Naive B cell (primary cell): ENCODE data around the gene TGM1. TPM values are rescaled to one million over a fixed set of nuclear protein-coding genes. Genes with fewer than 3 reads are reported as not detected.

Experiments
- ATAC-seq, 2 donors: fragments of 150-1000 bp; cut with Tn5 transposase; 2 replicates each; pipeline ENCODE4 v1.10.0; 2021; ENCODE audit warnings: low read depth in 2 of 2, mild to moderate bottlenecking in 2 of 2, moderate library complexity in 2 of 2
- DNase-seq: peaks from one replicate; pipeline ENCODE4 v3.0.0; 2022
- H3K27ac Mint-ChIP-seq, 6 donors: one replicate each; pipeline ENCODE4 v1.8.0; 2020 to 2022; ENCODE audit warnings: mild to moderate bottlenecking in 6 of 6, mixed read lengths in 6 of 6, moderate library complexity in 5 of 6, inconsistent platforms in 2 of 6
- H3K27me3 Mint-ChIP-seq, 3 donors: one replicate each; pipeline ENCODE4 v1.8.0; 2021 to 2022; ENCODE audit warnings: mixed read lengths in 3 of 3, mild to moderate bottlenecking in 1 of 3
- H3K36me3 Mint-ChIP-seq, 2 donors: one replicate each; pipeline ENCODE4 v1.8.0; 2020 to 2022; ENCODE audit warnings: mixed read lengths in 2 of 2, inconsistent platforms in 1 of 2, mild to moderate bottlenecking in 1 of 2
- H3K4me1 Mint-ChIP-seq, 3 donors: one replicate each; pipeline ENCODE4 v1.8.0; 2020 to 2022; ENCODE audit warnings: mixed read lengths in 3 of 3, inconsistent platforms in 1 of 3, mild to moderate bottlenecking in 1 of 3, moderate library complexity in 1 of 3
- H3K4me3 Mint-ChIP-seq, 8 donors: one replicate each; pipeline ENCODE4 v1.8.0; 2020 to 2022; ENCODE audit warnings: mild to moderate bottlenecking in 8 of 8, mixed read lengths in 8 of 8, moderate library complexity in 8 of 8, inconsistent platforms in 2 of 8
- H3K9me3 Mint-ChIP-seq, 7 donors: one replicate each; pipeline ENCODE4 v1.8.0; 2020 to 2022; ENCODE audit warnings: mixed read lengths in 7 of 7, mild to moderate bottlenecking in 5 of 7, inconsistent platforms in 2 of 7, moderate library complexity in 1 of 7
- polyA plus RNA-seq, 6 donors: library from polyadenylated mRNA; unstranded; fragments of 300-500 nt; fragmentation: Illumina TruSeq; gene quantifications; one replicate each; pipeline ENCODE4 v1.2.3, GENCODE V29; 2021; ENCODE audit warnings: low read depth in 6 of 6

Gene TGM1
- polyA plus RNA-seq, 6 donors from 2014 or later, result not detected

GRCh38 chr14:24284501-24285035 is 21.6 kb upstream of the TGM1 start:
- Mint-ChIP-seq H3K9me3 (no peaks in the 10 kb centered on the region), H3K36me3 (no peaks in the 10 kb centered on the region)
- no peak for ATAC-seq

GRCh38 chr14:24283796-24284460 is 21.0 kb upstream of the TGM1 start:
- H3K4me3 Mint-ChIP-seq, result no peak overlapping the region
- no peaks in the 10 kb centered on the region for H3K36me3 Mint-ChIP-seq
- H3K9me3 Mint-ChIP-seq, result no peaks in the 10 kb centered on the region
- peak overlapping the region in 3 of 6 donors; percentile 24 to 95 (median 47) for H3K27ac Mint-ChIP-seq
- ATAC-seq (no peak), DNase-seq (no peak)
- peaks cover 30 to 41% (median 36%) of the 10 kb centered on the region in 3 donors for H3K4me1 Mint-ChIP-seq
- no peaks in the 10 kb centered on the region for H3K27me3 Mint-ChIP-seq

More at GRCh38 chr14:24284501-24285035, 21.6 kb upstream of the TGM1 start:
- DNase-seq, result no peak
- H3K4me1 Mint-ChIP-seq, result peaks cover 28 to 37% (median 30%) of the 10 kb centered on the region in 3 donors
- H3K27me3 Mint-ChIP-seq, result no peaks in the 10 kb centered on the region
- H3K27ac Mint-ChIP-seq, result peak overlapping the region in 1 of 6 donors; percentile 95
- H3K4me3 Mint-ChIP-seq, result peak overlapping the region in 1 of 8 donors; percentile 33

- peaks cover 4 to 7% of the 10 kb centered on the region in 2 donors for H3K36me3 Mint-ChIP-seq
- H3K4me1 Mint-ChIP-seq, result peaks cover 42 to 47% (median 45%) of the 10 kb centered on the region in 3 donors
- ATAC-seq (no peak), DNase-seq (no peak)
- peak overlapping the region in 1 of 6 donors; percentile 95 for H3K27ac Mint-ChIP-seq
- no peaks in the 10 kb centered on the region for H3K27me3 Mint-ChIP-seq
- peaks cover 0 to 8% (median 3%) of the 10 kb centered on the region in 7 donors for H3K9me3 Mint-ChIP-seq
- no peak overlapping the region for H3K4me3 Mint-ChIP-seq
These were observed 19.8 kb upstream of the TGM1 start for GRCh38 chr14:24282736-24283135.

GRCh38 chr14:24281636-24282035 is 18.7 kb upstream of the TGM1 start:
- Mint-ChIP-seq H3K27me3 (no peaks in the 10 kb centered on the region), H3K27ac (peak overlapping the region; percentile 30 to 95 (median 70)), H3K36me3 (peaks cover 4 to 7% of the 10 kb centered on the region in 2 donors), H3K4me3 (no peak overlapping the region), H3K9me3 (peaks cover 0 to 8% (median 3%) of the 10 kb centered on the region in 7 donors), H3K4me1 (peaks cover 53 to 58% (median 53%) of the 10 kb centered on the region in 3 donors)
- DNase-seq (no peak), ATAC-seq (no peak)

GRCh38 chr14:24280797-24281460 is 18.0 kb upstream of the TGM1 start:
- H3K27me3 Mint-ChIP-seq, result no peaks in the 10 kb centered on the region
- peaks cover 4 to 7% of the 10 kb centered on the region in 2 donors for H3K36me3 Mint-ChIP-seq
- no peak for ATAC-seq
- H3K4me1 Mint-ChIP-seq, result peaks cover 55 to 59% (median 56%) of the 10 kb centered on the region in 3 donors
- peaks cover 0 to 8% (median 3%) of the 10 kb centered on the region in 7 donors for H3K9me3 Mint-ChIP-seq
- H3K4me3 Mint-ChIP-seq, result no peak overlapping the region
- H3K27ac Mint-ChIP-seq, result peak overlapping the region; percentile 45 to 95 (median 90)
- DNase-seq, result no peak

GRCh38 chr14:24279301-24280186 is 16.6 kb upstream of the TGM1 start:
- peak overlapping the region; percentile 93 to 99 (median 98) for H3K27ac Mint-ChIP-seq
- peak overlapping the region; percentile 10 to 83 (median 70) for H3K4me3 Mint-ChIP-seq
- DNase-seq, result peak; percentile 71
- ATAC-seq, result peak; percentile 88
- peaks cover 4 to 7% of the 10 kb centered on the region in 2 donors for H3K36me3 Mint-ChIP-seq
- H3K27me3 Mint-ChIP-seq, result no peaks in the 10 kb centered on the region
- peaks cover 0 to 8% (median 3%) of the 10 kb centered on the region in 7 donors for H3K9me3 Mint-ChIP-seq
- H3K4me1 Mint-ChIP-seq, result peaks cover 56 to 65% (median 59%) of the 10 kb centered on the region in 3 donors

- H3K36me3 Mint-ChIP-seq, result peaks cover 4 to 7% of the 10 kb centered on the region in 2 donors
- H3K27ac Mint-ChIP-seq, result peak overlapping the region; percentile 94 to 99 (median 98)
- H3K4me1 Mint-ChIP-seq, result peaks cover 60 to 70% (median 64%) of the 10 kb centered on the region in 3 donors
- DNase-seq (no peak), ATAC-seq (no peak)
- H3K4me3 Mint-ChIP-seq, result peak overlapping the region; percentile 39 to 88 (median 66)
- H3K9me3 Mint-ChIP-seq, result peaks cover 0 to 8% (median 3%) of the 10 kb centered on the region in 7 donors
- H3K27me3 Mint-ChIP-seq, result no peaks in the 10 kb centered on the region
These were observed 15.4 kb upstream of the TGM1 start for GRCh38 chr14:24278424-24278823.

GRCh38 chr14:24277606-24278321 is 14.8 kb upstream of the TGM1 start:
- peak overlapping the region; percentile 19 to 88 (median 58) for H3K4me3 Mint-ChIP-seq

GRCh38 chr14:24277071-24277470 is 14.1 kb upstream of the TGM1 start:
- Mint-ChIP-seq H3K9me3 (peaks cover 0 to 8% (median 3%) of the 10 kb centered on the region in 7 donors), H3K4me3 (peak overlapping the region in 7 of 8 donors; percentile 29 to 87 (median 72)), H3K36me3 (peaks cover 4 to 7% of the 10 kb centered on the region in 2 donors), H3K27ac (peak overlapping the region; percentile 88 to 99 (median 94)), H3K27me3 (no peaks in the 10 kb centered on the region), H3K4me1 (peaks cover 67 to 81% (median 73%) of the 10 kb centered on the region in 3 donors)
- no peak for ATAC-seq
- no peak for DNase-seq

More at GRCh38 chr14:24277606-24278321, 14.8 kb upstream of the TGM1 start:
- Mint-ChIP-seq H3K27me3 (no peaks in the 10 kb centered on the region), H3K27ac (peak overlapping the region; percentile 94 to 99 (median 96)), H3K9me3 (peaks cover 0 to 8% (median 3%) of the 10 kb centered on the region in 7 donors), H3K36me3 (peaks cover 4 to 7% of the 10 kb centered on the region in 2 donors), H3K4me1 (peaks cover 64 to 74% (median 66%) of the 10 kb centered on the region in 3 donors)
- peak; percentile 24 to 25 for ATAC-seq
- peak; percentile 41 for DNase-seq

- peak overlapping the region in 5 of 8 donors; percentile 0 to 81 (median 28) for H3K4me3 Mint-ChIP-seq
- peak; percentile 27 for ATAC-seq
- no peaks in the 10 kb centered on the region for H3K27me3 Mint-ChIP-seq
- DNase-seq, result peak; percentile 70
- H3K4me1 Mint-ChIP-seq, result peaks cover 57 to 64% (median 59%) of the 10 kb centered on the region in 3 donors
- peaks cover 4 to 7% of the 10 kb centered on the region in 2 donors for H3K36me3 Mint-ChIP-seq
- H3K9me3 Mint-ChIP-seq, result peaks cover 0 to 8% (median 3%) of the 10 kb centered on the region in 7 donors
- H3K27ac Mint-ChIP-seq, result peak overlapping the region; percentile 0 to 100 (median 95)
These were observed 11.1 kb upstream of the TGM1 start for GRCh38 chr14:24274101-24274543.

DNA sequence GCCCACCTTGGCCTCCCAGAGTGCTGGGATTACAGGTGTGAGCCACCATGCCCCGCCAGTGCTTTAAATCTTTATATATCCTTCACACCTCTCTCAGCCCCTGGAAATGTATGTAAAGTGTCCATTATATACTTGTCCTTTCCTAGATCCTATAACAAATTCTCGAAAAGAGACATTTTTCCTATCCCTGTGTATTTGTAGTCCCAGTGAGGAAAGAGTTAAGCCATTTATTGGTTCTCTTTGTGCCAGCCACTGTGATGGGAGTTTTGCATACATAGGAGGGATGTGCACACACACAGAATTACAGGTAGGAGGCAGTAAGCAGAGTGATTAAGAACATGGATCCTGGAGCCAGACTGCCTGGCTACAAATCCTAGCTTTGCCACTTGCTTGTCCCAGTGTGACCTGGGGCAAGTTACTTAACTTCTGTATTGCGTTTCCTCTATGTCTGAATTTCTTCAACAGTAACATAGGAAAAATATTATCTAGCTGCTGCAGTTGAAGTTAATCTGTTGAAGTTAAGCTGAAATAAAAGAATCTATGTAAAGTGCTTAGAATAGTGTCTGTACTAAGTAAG is 10.5 kb upstream of the TGM1 start:
- ATAC-seq (no peak), DNase-seq (no peak)
- peak overlapping the region; percentile 81 to 100 (median 95) for H3K27ac Mint-ChIP-seq
- peaks cover 4 to 5% of the 10 kb centered on the region in 2 donors for H3K36me3 Mint-ChIP-seq
- peaks cover 51 to 60% (median 53%) of the 10 kb centered on the region in 3 donors for H3K4me1 Mint-ChIP-seq
- peaks cover 0 to 6% (median 0%) of the 10 kb centered on the region in 7 donors for H3K9me3 Mint-ChIP-seq
- no peaks in the 10 kb centered on the region for H3K27me3 Mint-ChIP-seq
- H3K4me3 Mint-ChIP-seq, result peak overlapping the region in 6 of 8 donors; percentile 0 to 81 (median 29)
